H9 (cell line): ENCODE data around the gene MAP3K2. TPM values are rescaled to one million over a fixed set of nuclear protein-coding genes. Genes with fewer than 3 reads are reported as not detected.
"Not testable (repeated sequence)": the region's sequence is repeated elsewhere in the genome, so short reads cannot be mapped to it uniquely, and the experiment has no call there.

Experiments
- DNase-seq: peaks from one replicate; pipeline ENCODE4 v3.0.0-alpha.2; 2017
- H2AFZ ChIP-seq: one replicate; pipeline ENCODE4 v1.6.1; 2013; ENCODE audit warnings: mild to moderate bottlenecking, low read length, control low read depth, moderate library complexity
- H2AK5ac ChIP-seq: 2 replicates; pipeline ENCODE4 v1.6.1; 2013; ENCODE audit warnings: low read length, control low read depth, mixed read lengths; ENCODE audit not compliant: insufficient read length
- H2BK120ac ChIP-seq: one replicate; pipeline ENCODE4 v1.6.1; 2013; ENCODE audit warnings: low read depth, mild to moderate bottlenecking, low read length, control low read depth, inconsistent platforms; ENCODE audit not compliant: poor library complexity, severe bottlenecking
- H2BK12ac ChIP-seq: 2 replicates; pipeline ENCODE4 v1.6.1; 2013; ENCODE audit warnings: low read length, control low read depth, mixed read lengths, low read depth; ENCODE audit not compliant: insufficient read length
- H2BK15ac ChIP-seq: 2 replicates; pipeline ENCODE4 v1.6.1; 2013; ENCODE audit warnings: low read depth, low read length, control low read depth
- H2BK20ac ChIP-seq: one replicate; pipeline ENCODE4 v1.6.1; 2013; ENCODE audit warnings: low read depth, mild to moderate bottlenecking, low read length, control low read depth, inconsistent platforms; ENCODE audit not compliant: poor library complexity, severe bottlenecking
- H2BK5ac ChIP-seq: 2 replicates; pipeline ENCODE4 v1.6.1; 2013; ENCODE audit warnings: low read length, control low read depth, mixed read lengths; ENCODE audit not compliant: insufficient read length
- H3K14ac ChIP-seq: 2 replicates; pipeline ENCODE4 v1.6.1; 2013; ENCODE audit warnings: low read length, control low read depth; ENCODE audit not compliant: insufficient read depth
- H3K18ac ChIP-seq: 2 replicates; pipeline ENCODE4 v1.6.1; 2013; ENCODE audit warnings: low read depth, mild to moderate bottlenecking, mixed read lengths, low read length, control low read depth; ENCODE audit not compliant: insufficient read length
- H3K23ac ChIP-seq: 2 replicates; pipeline ENCODE4 v1.6.1; 2013; ENCODE audit warnings: low read length, control low read depth, mixed read lengths, low read depth; ENCODE audit not compliant: insufficient read length
- H3K23me2 ChIP-seq: 2 replicates; pipeline ENCODE4 v1.6.1; 2013; ENCODE audit warnings: low read depth, mild to moderate bottlenecking, mixed read lengths, low read length, control low read depth; ENCODE audit not compliant: insufficient read length, poor library complexity, severe bottlenecking
- H3K27ac ChIP-seq: 2 replicates; pipeline ENCODE4 v1.5.1; 2013; ENCODE audit warnings: low read length, control low read depth, mixed read lengths, low read depth; ENCODE audit not compliant: insufficient read length
- H3K27me3 ChIP-seq: 2 replicates; pipeline ENCODE4 v1.6.1; 2013; ENCODE audit warnings: low read length, control low read depth, inconsistent platforms; ENCODE audit not compliant: insufficient read depth
- H3K4ac ChIP-seq: 2 replicates; pipeline ENCODE4 v1.6.1; 2013; ENCODE audit warnings: low read depth, mild to moderate bottlenecking, control low read depth, inconsistent platforms, low read length, moderate library complexity
- H3K4me1 ChIP-seq: 2 replicates; pipeline ENCODE4 v1.6.1; 2013; ENCODE audit warnings: low read length, control low read depth, inconsistent platforms; ENCODE audit not compliant: insufficient read depth
- H3K4me2 ChIP-seq: 2 replicates; pipeline ENCODE4 v1.6.1; 2013; ENCODE audit warnings: low read length, control low read depth, mixed read lengths; ENCODE audit not compliant: insufficient read length, insufficient read depth
- H3K56ac ChIP-seq: 2 replicates; pipeline ENCODE4 v1.6.1; 2013; ENCODE audit warnings: low read depth, mild to moderate bottlenecking, mixed read lengths, low read length, control low read depth; ENCODE audit not compliant: insufficient read length
- H3K79me1 ChIP-seq: 2 replicates; pipeline ENCODE4 v1.6.1; 2013; ENCODE audit warnings: low read depth, mild to moderate bottlenecking, moderate library complexity, low read length, control low read depth, inconsistent platforms; ENCODE audit not compliant: insufficient read depth, poor library complexity, severe bottlenecking
- H3K79me2 ChIP-seq: 2 replicates; pipeline ENCODE4 v1.6.1; 2013; ENCODE audit warnings: low read length, control low read depth, inconsistent platforms; ENCODE audit not compliant: insufficient read depth
- H3K9ac ChIP-seq: 2 replicates; pipeline ENCODE4 v1.6.1; 2013; ENCODE audit warnings: low read length, control low read depth, mixed read lengths; ENCODE audit not compliant: insufficient read length; ENCODE audit errors: extremely low read depth
- H3K9me3 ChIP-seq: one replicate; pipeline ENCODE4 v1.6.1; 2013; ENCODE audit warnings: low read depth, low read length, inconsistent platforms; ENCODE audit not compliant: control insufficient read depth
- H3T11ph ChIP-seq: one replicate; pipeline ENCODE4 v1.6.1; 2013; ENCODE audit warnings: mild to moderate bottlenecking, low read length, control low read depth, inconsistent platforms
- H4K20me1 ChIP-seq: one replicate; pipeline ENCODE4 v1.6.1; 2013; ENCODE audit not compliant: control insufficient read depth, insufficient read length, insufficient read depth
- H4K5ac ChIP-seq: 2 replicates; pipeline ENCODE4 v1.6.1; 2013; ENCODE audit warnings: low read depth, mild to moderate bottlenecking, mixed read lengths, low read length, control low read depth; ENCODE audit not compliant: insufficient read length
- H4K8ac ChIP-seq: replicated peaks from 2 replicates; pipeline ENCODE4 v1.6.1; 2013; ENCODE audit warnings: low read length, control low read depth, mixed read lengths, low read depth; ENCODE audit not compliant: insufficient read length
- H4K91ac ChIP-seq: 2 replicates; pipeline ENCODE4 v1.6.1; 2013; ENCODE audit warnings: low read depth, mild to moderate bottlenecking, moderate library complexity, mixed read lengths, low read length, control low read depth; ENCODE audit not compliant: insufficient read length
- H3K27ac Mint-ChIP-seq, 3 experiments: 2 replicates in 2 of 3; 3 replicates in 1 of 3; pipeline ENCODE4 v1.8.0; 2020 to 2021; ENCODE audit warnings: mixed read lengths in 3 of 3, mild to moderate bottlenecking in 1 of 3, moderate library complexity in 1 of 3
- H3K27me3 Mint-ChIP-seq: 2 replicates; pipeline ENCODE4 v1.8.0; 2021; ENCODE audit warnings: low read depth, mild to moderate bottlenecking, moderate library complexity, mixed read lengths
- H3K36me3 Mint-ChIP-seq, 3 experiments: 2 replicates in 2 of 3; 3 replicates in 1 of 3; pipeline ENCODE4 v1.8.0; 2020 to 2021; ENCODE audit warnings: low read depth in 3 of 3, mixed read lengths in 3 of 3; ENCODE audit not compliant: insufficient read depth in 1 of 3
- H3K4me1 Mint-ChIP-seq, 2 experiments: 2 replicates each; pipeline ENCODE4 v1.8.0; 2020; ENCODE audit warnings: mixed read lengths in 2 of 2
- H3K4me3 Mint-ChIP-seq, 2 experiments: 2 replicates in 1 of 2; 3 replicates in 1 of 2; pipeline ENCODE4 v1.8.0; 2020 to 2021; ENCODE audit warnings: mild to moderate bottlenecking in 2 of 2, mixed read lengths in 2 of 2, moderate library complexity in 1 of 2
- H3K9me3 Mint-ChIP-seq, 2 experiments: 2 replicates in 1 of 2; 3 replicates in 1 of 2; pipeline ENCODE4 v1.8.0; 2020; ENCODE audit warnings: mild to moderate bottlenecking in 2 of 2, mixed read lengths in 2 of 2, moderate library complexity in 1 of 2
- CTCF ChIP-seq: fragments of 200-600 bp; sonication (generic); conservative IDR thresholded peaks from 3 replicates; pipeline ENCODE4 v1.8.0; 2021; ENCODE audit warnings: antibody characterized with exemption, mild to moderate bottlenecking
- WGBS: extraction: QIAGEN DNeasy Blood & Tissue Kit; methylation state at CpG from one replicate; pipeline ENCODE4 v1.1.7; 2013; ENCODE audit warnings: missing lambda C conversion rate, low lambda C conversion rate, mixed read lengths; ENCODE audit not compliant: insufficient read length; ENCODE audit errors: extremely low coverage; 5-methylcytosine and 5-hydroxymethylcytosine counted together
- total RNA-seq: library from RNA; stranded (reverse); gene quantifications from 2 replicates; pipeline ENCODE4 v1.2.1, GENCODE V29; 2021

The MAP3K2 gene
- total RNA-seq, 1 experiment from 2014 or later = 25.8 TPM

- Histone ChIP-seq H2BK15ac (no peak overlapping the region), H2AFZ (no peak overlapping the region), H3K79me1 (no peaks in the 10 kb centered on the region), H3K18ac (no peak overlapping the region), H2AK5ac (no peak overlapping the region), H2BK20ac (no peak overlapping the region), H3K4me2 (no peak overlapping the region), H4K8ac (no peak overlapping the region), H3K9me3 (no peaks in the 10 kb centered on the region), H3K9ac (no peak overlapping the region), H2BK5ac (no peak overlapping the region), H4K20me1 (no peaks in the 10 kb centered on the region), H3K4me1 (peaks cover 2% of the 10 kb centered on the region), H3K27ac (no peak overlapping the region), H3K4ac (no peak overlapping the region), H3K79me2 (no peaks in the 10 kb centered on the region), H3K23me2 (peaks cover 7% of the 10 kb centered on the region), H4K5ac (no peak overlapping the region), H2BK12ac (no peak overlapping the region), H3K56ac (no peak overlapping the region), H3K14ac (no peak overlapping the region), H3K23ac (no peak overlapping the region), H3K27me3 (no peaks in the 10 kb centered on the region; the same call in 1 of the 2 replicates), H2BK120ac (no peak overlapping the region), H3T11ph (no peak overlapping the region), H4K91ac (no peak overlapping the region)
- peaks cover 4 to 5% of the 10 kb centered on the region in 2 experiments; a peak in 3 of 4 replicates for H3K4me1 Mint-ChIP-seq
- H3K36me3 Mint-ChIP-seq = peaks cover 0 to 16% (median 4%) of the 10 kb centered on the region in 3 experiments; a peak in 3 of 7 replicates
- TF ChIP-seq CTCF = no peak
- H3K9me3 Mint-ChIP-seq = peaks cover 4% of the 10 kb centered on the region in 2 experiments; a peak in 3 of 5 replicates
- H3K4me3 Mint-ChIP-seq = no peak overlapping the region
- peaks cover 30% of the 10 kb centered on the region for H3K27me3 Mint-ChIP-seq
- no peak for DNase-seq
- H3K27ac Mint-ChIP-seq = no peak overlapping the region
- no CpG with 5 or more reads among the region's 6 CpGs for WGBS
These were observed 23.3 kb upstream of the MAP3K2 start for GRCh38 chr2:127410871-127411652.

DNA sequence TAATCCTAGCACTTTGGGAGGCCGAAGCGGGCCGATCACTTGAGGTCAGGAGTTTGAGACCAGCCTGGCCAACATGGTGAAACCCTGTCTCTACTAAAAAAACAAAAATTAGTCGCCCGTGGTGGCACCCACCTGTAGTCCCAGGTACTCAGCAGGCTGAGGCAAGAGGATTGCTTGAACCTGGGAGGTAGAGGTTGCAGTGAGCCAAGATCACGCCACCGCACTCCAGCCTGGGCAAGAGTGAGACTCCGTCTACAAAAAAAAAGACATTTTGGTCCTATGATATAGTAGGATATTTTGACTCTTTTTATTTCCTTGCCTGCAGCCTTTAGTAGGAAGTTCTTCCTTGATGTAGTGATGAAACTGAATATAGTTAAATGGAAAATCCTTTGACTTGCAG, 21.9 kb upstream of the MAP3K2 start:
- not testable (repeated sequence) for H3K4me3 Mint-ChIP-seq, H4K20me1 ChIP-seq

More for the DNA sequence above, 21.9 kb upstream of the MAP3K2 start:
- not testable (repeated sequence) for H2BK20ac ChIP-seq, H2BK5ac ChIP-seq, H3K27ac ChIP-seq, H3K23me2 ChIP-seq, H3K9ac ChIP-seq, H4K91ac ChIP-seq, H3K27me3 ChIP-seq, H3K4ac ChIP-seq, H2AK5ac ChIP-seq, H3T11ph ChIP-seq, H3K9me3 Mint-ChIP-seq, H3K79me2 ChIP-seq, H3K79me1 ChIP-seq, H2BK12ac ChIP-seq, H2BK15ac ChIP-seq, DNase-seq, H4K8ac ChIP-seq, H2BK120ac ChIP-seq, H3K4me2 ChIP-seq, H3K23ac ChIP-seq, H3K4me1 ChIP-seq, H3K14ac ChIP-seq, H3K56ac ChIP-seq, H3K9me3 ChIP-seq, H4K5ac ChIP-seq, H3K27ac Mint-ChIP-seq, H3K18ac ChIP-seq, H2AFZ ChIP-seq
- peaks cover 10 to 13% of the 10 kb centered on the region in 2 experiments for H3K4me1 Mint-ChIP-seq
- no CpG with 5 or more reads among the region's 8 CpGs for WGBS
- H3K27me3 Mint-ChIP-seq = peaks cover 17% of the 10 kb centered on the region
- H3K36me3 Mint-ChIP-seq = peaks cover 0 to 16% (median 4%) of the 10 kb centered on the region in 3 experiments; a peak in 3 of 7 replicates
